ENCODE results near the gene LRRC45.

DNA sequence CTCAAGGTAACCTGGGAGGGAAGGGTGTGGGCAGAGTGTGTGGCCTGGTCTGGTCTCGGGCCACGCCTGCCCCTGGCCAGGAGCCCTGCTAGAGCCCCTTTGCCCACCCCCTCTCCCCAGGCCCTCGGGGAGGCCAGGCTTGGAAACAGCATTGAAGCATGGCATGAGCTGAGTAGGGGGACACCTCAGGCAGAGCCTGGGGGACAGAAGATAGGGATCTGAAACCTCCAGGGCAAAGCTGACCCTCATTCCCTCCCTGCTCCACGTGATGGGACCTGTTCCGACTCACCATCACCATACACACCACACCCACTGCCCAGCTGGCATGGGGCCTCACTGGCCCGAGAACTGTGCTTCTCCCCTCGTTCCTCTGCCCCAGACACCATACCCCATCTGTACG is 26.0 kb downstream of the LRRC45 start:
- TF ChIP-seq, protein P1, sequence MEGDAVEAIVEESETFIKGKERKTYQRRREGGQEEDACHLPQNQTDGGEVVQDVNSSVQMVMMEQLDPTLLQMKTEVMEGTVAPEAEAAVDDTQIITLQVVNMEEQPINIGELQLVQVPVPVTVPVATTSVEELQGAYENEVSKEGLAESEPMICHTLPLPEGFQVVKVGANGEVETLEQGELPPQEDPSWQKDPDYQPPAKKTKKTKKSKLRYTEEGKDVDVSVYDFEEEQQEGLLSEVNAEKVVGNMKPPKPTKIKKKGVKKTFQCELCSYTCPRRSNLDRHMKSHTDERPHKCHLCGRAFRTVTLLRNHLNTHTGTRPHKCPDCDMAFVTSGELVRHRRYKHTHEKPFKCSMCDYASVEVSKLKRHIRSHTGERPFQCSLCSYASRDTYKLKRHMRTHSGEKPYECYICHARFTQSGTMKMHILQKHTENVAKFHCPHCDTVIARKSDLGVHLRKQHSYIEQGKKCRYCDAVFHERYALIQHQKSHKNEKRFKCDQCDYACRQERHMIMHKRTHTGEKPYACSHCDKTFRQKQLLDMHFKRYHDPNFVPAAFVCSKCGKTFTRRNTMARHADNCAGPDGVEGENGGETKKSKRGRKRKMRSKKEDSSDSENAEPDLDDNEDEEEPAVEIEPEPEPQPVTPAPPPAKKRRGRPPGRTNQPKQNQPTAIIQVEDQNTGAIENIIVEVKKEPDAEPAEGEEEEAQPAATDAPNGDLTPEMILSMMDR (IDR thresholded peaks at IDR 0.05; ENCODE audit: borderline replicate concordance, extremely low read depth, low read length, poor library complexity, severe bottlenecking), result no peak
- no peak for TF ChIP-seq EZH2 (IDR thresholded peaks at IDR 0.05; ENCODE audit: borderline replicate concordance, low read depth, low read length, severe bottlenecking)

All from DND-41 (cell line).